ENCODE measurements around the gene GEMIN7.
"Not testable (repeated sequence)": the region's sequence is repeated elsewhere in the genome, so short reads cannot be mapped to it uniquely, and the experiment has no call there.

Gene GEMIN7

DNA sequence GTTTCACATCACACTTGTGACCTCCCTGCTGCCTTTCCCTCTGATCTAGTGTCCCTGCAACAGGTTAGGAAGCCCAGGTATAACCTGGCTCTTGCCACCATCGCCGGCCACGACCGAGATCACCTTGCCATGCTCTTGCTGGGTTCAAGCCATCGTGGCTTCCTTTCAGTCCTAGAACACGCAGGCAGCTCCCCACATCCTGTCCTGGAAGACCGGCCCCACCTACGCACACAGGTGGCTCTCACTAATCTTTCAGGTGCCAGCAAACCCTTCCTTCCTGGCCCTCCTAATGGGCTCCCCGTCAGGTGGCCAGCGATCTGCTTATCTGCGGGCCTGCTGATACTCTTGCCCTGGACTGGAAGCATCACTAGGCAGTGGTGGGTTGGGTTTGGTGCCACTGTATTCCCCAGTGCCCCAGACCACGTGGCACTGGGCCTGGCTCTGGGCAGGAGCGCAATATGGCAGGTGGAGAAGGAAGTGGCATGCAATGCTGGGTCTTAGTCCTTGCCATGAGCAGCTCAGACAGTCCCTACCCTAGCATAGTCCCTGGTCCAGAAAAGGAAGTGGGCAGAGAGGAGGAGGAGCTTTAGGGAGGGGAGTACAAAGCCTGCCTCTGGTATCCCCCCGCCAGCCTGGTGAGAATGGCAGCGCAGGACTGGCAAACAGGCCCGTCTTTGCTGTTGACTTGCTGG, 25.7 kb downstream of the GEMIN7 start:
- TF ChIP-seq, protein P1, sequence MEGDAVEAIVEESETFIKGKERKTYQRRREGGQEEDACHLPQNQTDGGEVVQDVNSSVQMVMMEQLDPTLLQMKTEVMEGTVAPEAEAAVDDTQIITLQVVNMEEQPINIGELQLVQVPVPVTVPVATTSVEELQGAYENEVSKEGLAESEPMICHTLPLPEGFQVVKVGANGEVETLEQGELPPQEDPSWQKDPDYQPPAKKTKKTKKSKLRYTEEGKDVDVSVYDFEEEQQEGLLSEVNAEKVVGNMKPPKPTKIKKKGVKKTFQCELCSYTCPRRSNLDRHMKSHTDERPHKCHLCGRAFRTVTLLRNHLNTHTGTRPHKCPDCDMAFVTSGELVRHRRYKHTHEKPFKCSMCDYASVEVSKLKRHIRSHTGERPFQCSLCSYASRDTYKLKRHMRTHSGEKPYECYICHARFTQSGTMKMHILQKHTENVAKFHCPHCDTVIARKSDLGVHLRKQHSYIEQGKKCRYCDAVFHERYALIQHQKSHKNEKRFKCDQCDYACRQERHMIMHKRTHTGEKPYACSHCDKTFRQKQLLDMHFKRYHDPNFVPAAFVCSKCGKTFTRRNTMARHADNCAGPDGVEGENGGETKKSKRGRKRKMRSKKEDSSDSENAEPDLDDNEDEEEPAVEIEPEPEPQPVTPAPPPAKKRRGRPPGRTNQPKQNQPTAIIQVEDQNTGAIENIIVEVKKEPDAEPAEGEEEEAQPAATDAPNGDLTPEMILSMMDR (IDR thresholded peaks at IDR 0.05; ENCODE audit: control insufficient read depth, extremely low read depth, insufficient read depth) = no peak
- DNase-seq (ENCODE audit: low read depth) = no peak
- H3K4me3 ChIP-seq (ENCODE audit: low read depth, low read length) = no peak overlapping the region

DNA sequence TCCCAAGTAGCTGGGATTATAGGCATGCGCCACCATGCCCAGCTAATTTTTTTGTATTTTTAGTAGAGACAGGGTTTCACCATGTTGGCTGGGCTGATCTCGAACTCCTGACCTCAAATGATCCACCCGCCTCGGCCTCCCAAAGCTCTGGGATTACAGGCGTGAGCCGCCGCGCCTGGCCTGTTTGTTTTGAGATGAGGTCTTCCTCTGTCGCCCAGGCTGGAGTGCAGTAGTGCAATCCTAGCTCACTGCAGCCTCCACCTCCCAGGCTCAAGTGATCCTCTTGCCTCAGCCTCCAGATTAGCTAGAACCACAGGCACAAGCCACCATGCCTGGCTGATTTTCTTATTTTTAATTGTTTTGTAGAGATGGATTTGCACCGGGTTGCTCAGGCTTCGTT, 27.3 kb downstream of the GEMIN7 start:
- not testable (repeated sequence) for DNase-seq (ENCODE audit: low read depth); H3K4me3 ChIP-seq (ENCODE audit: low read depth, low read length)

DNA sequence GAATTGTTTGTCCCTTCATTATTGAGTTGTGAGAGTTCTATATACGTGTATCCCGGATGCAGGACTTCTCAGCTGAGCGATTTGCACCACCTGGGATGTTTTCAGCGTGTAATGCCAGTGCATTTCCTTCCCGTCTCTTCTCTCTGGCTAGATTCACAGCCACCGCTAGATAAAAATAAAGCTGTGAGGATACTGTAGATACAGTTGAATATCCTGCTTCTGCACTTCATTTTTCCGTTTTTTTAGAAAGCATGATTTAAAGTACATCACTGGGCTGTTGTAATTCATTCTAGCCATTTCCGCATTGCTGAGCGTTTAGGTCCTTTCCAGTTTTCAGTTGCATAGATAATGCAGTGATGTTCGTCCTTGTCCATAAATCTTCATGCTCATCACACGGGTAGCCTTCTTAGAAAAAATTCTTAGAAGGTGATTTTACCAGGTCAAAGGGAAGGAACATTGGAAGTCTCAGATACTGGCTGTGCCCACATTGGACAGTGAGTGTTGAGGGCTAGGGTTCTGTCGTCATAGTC, 28.6 kb downstream of the GEMIN7 start:
- no peak overlapping the region for H3K4me3 ChIP-seq (ENCODE audit: low read depth, low read length)
- no peak for DNase-seq (ENCODE audit: low read depth)
- TF ChIP-seq, protein P1 (IDR thresholded peaks at IDR 0.05; ENCODE audit: control insufficient read depth, extremely low read depth, insufficient read depth) = no peak

DNA sequence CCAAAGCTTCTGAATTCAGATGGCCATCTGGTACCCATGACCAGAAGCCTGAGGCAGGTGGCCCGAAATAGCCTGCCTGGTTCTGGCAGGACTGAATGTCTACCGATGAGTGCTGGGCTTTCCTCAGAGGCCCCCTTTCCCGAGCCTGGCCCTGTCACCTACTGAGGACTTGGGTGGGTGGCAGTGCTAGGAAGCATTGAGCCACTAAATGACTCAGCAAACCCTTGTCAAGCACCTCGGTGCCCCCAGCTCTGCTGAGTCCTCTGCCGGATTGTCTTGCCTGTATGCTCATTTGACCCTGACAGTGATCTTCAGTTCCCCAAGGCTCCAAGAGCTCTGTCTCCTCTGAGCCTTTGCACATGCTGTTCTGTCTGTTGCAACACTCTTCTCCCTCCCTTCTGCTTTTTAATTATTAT, 31.8 kb downstream of the GEMIN7 start:
- DNase-seq (ENCODE audit: low read depth) = no peak
- H3K4me3 ChIP-seq (ENCODE audit: low read depth, low read length) = no peak overlapping the region
- TF ChIP-seq, protein P1 (IDR thresholded peaks at IDR 0.05; ENCODE audit: control insufficient read depth, extremely low read depth, insufficient read depth) = no peak

DNA sequence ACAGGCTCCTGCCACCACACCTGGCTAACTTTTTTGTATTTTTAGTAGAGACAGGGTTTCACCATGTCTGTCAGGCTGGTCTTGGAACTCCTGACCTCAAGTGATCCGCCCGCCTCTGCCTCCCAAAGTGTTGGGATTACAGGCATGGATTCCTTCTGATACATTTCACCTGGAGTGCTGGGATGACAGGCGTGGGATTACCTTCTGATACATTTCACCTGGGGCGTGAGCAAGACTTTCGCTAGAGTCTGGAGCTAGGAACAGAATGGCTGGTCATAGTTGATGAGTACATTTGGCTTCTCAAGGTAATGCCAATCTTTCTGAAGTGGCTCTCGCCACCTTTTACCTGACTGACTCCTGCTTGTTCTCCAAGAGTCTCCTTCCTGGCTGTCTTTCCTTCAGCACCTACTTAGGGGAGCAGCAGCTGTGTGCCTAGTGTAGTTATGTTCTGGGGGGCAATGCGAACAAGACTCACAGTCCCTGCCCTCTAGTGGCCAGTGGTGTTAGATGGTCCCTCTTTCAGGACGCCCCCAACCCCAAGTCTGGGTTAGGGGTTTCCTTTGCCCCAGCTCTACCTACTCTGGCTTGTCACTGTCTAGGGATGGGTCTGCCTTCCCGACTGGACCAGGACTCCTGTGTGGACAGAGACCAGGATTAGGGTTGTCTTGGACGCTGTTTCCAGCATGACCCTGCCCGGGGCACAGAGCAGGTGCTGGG, 33.2 kb downstream of the GEMIN7 start:
- TF ChIP-seq, protein P1 (IDR thresholded peaks at IDR 0.05; ENCODE audit: control insufficient read depth, extremely low read depth, insufficient read depth) = no peak
- H3K4me3 ChIP-seq (ENCODE audit: low read depth, low read length) = no peak overlapping the region
- no peak for DNase-seq (ENCODE audit: low read depth)

DNA sequence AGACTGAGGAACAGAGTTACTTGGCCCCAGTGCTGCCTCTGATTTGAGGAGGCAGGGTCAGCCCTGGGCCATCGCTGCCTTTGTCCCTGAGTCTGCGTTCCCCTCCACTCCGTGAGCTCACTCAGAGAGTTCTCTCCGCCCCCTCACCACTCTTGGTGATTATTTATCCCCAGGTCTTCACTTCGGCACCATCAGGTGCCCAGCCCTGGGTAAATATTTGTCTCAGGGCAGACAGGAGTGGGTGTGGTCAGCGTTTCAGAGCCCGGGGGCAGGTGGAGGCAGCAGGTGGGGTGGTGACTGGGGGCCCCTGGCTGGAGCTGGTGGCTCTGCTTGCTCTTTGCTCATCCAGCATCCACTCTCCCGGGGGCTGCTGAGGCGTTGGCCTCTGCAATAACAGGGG, 34.6 kb downstream of the GEMIN7 start:
- H3K4me3 ChIP-seq (ENCODE audit: low read depth, low read length) = peak overlapping the region; percentile 16
- no peak for DNase-seq (ENCODE audit: low read depth)
- TF ChIP-seq, protein P1 (IDR thresholded peaks at IDR 0.05; ENCODE audit: control insufficient read depth, extremely low read depth, insufficient read depth) = no peak

DNA sequence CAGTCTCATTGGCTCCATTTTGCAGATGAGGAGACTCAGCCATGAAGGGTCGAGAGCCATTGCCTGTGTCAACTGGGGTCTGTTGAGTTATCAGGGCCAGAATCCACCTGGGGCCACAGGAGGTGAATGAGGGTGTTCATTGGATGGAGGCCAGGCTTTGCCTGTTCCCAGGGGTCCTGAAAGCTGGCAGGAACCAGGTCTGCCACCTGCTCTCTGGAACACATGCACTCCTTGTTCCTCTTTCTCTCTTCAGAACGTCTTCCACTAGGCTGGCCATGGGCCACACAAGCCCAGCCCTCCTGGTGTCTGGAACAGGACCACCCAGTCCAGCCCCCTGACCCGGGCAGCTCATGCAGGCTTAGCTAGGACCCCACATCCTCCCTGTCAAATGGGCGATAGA, 35.1 kb downstream of the GEMIN7 start:
- no peak for DNase-seq (ENCODE audit: low read depth)
- TF ChIP-seq, protein P1 (IDR thresholded peaks at IDR 0.05; ENCODE audit: control insufficient read depth, extremely low read depth, insufficient read depth) = no peak
- H3K4me3 ChIP-seq (ENCODE audit: low read depth, low read length) = no peak overlapping the region
